Measurements from ENCODE around the gene RECQL5.
"Not testable (repeated sequence)": the region's sequence is repeated elsewhere in the genome, so short reads cannot be mapped to it uniquely, and the experiment has no call there.

RECQL5 gene

GRCh38 chr17:75612906-75613626, 53.9 kb downstream of the RECQL5 start:
- no peak for DNase-seq

GRCh38 chr17:75611851-75612429, 55.0 kb downstream of the RECQL5 start:
- no peak for DNase-seq

- DNase-seq = no peak
Measured at GRCh38 chr17:75610103-75610984, 56.6 kb downstream of the RECQL5 start.

GRCh38 chr17:75607086-75607485, 59.9 kb downstream of the RECQL5 start:
- DNase-seq = no peak

GRCh38 chr17:75605790-75606189, 61.2 kb downstream of the RECQL5 start:
- no peak for DNase-seq

- no peak for DNase-seq
Measured at GRCh38 chr17:75604034-75604695, 62.8 kb downstream of the RECQL5 start.

GRCh38 chr17:75603123-75603522, 63.8 kb downstream of the RECQL5 start:
- no peak for DNase-seq

DNA sequence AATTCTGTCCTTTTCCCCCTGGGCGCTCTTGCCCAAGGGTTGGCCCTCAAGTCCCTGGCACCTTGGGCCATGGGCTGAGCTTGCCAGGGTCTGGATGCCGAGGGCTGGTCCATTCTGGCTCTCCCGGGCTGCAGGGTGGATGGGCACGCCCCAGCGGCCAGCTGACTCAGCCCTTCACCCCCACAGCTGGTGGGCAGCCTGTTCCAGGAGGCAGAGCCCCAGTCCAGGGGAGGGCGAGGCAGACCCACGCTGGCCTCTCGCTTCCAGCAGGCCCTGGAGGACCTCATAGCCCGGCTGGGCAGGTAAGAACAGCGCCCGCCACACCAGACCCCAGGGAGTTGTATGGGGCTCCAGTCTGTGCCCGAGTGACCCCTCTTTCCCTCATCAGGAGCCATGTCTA, 64.3 kb downstream of the RECQL5 start:
- DNase-seq = no peak

DNA sequence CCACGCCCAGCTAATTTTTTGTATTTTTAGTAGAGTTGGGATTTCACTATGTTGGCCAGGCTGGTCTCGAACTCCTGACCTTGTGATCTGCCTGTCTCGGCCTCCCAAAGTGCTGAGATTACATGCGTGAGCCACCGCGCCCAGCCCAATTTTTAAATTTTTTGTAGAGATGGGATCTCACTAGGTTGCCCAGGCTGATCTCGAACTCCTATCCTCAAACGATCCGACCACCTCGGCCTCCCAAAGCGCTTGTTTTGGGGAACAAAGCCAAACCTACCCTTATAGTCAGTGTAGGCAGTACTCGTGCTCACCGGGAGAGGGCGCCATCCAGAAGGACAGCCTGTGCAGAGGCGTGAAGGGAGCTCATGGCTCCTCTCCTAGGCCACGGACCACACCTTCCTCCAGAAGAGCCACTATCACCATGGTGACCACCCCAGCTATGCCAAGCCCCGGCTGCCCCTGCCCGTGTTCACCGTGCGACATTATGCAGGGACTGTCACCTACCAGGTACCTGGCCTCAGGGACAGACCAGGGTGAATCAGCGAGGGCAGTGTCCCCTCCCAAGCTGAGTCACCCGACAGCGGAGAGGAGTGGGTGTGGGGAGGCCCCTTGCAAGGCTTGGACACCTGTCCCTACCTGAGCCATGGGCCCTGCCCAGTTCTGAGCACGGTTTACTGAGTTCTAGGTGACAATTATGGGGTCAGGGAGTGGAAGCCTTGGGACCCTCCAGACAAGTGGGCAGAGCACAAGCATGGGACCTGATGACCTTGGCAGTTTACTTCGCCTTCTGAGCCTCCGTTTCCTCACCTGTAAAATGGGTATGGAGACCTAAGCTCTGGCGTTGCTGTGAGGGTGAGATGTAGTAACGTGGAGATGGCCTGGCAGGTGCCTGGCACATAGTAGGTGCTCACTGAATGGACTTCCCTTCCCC, 65.6 kb downstream of the RECQL5 start:
- DNase-seq = peak; percentile 81

DNA sequence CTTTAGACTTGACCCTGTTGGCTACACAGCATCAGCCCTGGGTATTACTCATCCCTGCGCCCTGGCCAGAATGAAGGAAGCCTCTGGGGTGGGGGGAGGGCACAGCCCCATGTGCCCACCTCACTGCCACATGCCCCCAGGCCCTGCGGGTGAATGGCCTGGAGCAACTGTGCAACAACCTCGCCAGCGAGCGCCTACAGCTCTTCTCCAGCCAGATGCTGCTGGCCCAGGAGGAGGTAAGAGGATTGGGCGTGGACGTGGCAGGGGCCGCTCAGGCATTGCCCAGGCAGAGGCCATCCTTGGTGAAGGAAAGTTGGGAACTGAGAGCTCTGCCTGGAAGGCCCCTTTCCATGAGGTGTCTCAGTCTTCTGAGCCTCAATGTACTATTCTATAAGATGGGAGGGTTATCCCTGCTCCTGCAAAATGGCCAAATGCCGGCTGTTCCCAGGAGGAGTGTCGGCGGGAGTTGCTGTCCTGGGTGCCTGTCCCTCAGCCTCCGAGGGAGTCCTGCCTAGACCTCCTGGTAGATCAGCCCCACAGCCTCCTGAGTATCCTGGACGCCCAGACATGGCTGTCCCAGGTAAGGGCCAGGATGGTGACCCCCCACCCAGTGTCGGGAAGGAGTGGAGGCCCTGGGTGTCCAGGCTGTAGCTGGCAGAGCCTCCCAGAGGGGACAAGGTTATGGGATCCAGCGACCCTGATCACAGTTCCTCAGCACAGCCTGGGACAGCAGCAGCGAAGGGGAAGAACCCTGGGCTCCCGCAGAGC, 70.5 kb downstream of the RECQL5 start:
- DNase-seq = no peak

DNA sequence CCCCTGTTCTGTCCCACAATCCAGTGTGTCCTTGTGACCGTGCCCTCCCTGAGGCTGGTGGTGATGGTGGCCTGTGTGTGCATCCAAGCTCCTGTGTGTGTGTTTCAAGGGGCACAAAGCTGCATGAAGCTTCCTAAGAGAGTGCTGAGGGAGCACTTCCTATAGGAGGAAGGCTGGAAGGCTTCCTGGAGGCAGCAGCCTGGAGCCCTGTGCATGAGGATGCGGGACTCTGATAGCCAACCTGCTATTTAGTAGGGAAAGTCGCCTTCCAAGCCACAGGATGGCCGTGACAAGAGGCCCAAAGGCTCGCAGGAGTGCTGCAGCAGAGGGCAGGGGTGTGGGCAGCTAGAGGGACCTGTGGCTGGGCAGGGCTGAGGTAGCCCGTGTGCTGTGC, 71.0 kb downstream of the RECQL5 start:
- DNase-seq = no peak

- DNase-seq = no peak
Measured at GRCh38 chr17:75595284-75595919, 71.6 kb downstream of the RECQL5 start.

DNA sequence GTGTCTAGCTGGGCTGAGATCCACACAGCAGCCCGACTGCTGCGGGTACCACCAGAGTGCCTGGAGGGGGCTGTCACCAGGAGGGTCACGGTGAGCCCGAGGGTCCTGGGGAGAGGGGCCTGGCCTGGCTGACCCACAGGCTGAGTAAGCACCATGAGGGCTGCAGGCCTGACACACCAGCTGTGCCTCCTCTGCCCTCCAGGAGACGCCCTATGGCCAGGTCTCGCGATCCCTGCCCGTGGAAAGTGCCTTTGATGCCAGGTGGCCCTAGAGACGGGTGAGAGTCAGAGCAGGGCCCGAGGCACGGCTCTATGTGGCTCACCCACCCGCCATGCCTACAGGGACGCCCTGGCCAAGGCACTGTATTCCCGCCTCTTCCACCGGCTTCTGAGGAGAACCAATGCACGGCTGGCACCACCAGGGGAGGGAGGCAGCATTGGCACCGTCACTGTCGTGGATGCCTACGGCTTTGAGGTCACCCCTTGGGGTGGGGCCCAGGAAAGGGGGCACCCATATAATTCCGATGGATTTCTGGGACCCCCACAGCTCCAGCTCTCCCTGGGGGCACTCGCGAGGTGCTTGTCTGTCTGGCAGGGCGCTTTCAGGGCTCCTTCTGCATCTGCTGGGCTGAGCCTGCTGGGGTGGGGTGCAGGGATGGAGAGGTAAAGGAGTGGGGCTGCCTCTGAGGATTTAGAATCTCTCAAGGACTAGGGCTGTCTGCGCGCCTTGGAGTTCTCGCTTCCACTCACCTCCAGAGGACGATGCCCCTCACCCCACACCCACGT, 72.3 kb downstream of the RECQL5 start:
- no peak for DNase-seq

DNA sequence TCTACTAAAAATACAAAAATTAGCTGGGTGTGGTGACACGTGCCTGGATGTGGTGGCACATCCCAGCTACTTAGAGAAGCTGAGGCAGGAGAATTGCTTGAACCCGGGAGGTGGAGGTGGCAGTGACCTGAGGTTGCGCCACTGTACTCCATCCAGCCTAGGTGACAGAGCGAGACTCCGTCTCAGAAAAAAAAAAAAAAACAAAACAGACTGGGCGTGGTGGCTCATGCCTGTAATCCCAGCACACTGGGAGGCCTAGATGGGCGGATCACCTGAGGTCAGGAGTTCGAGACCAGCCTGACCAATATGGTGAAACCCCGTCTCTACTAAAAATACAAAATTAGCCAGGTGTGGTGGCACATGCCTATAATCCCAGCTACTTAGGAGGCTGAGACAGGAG, 73.5 kb downstream of the RECQL5 start:
- not testable (repeated sequence) for DNase-seq

GRCh38 chr17:75592348-75593020, 74.5 kb downstream of the RECQL5 start:
- DNase-seq = no peak

GRCh38 chr17:75591722-75592302, 75.1 kb downstream of the RECQL5 start:
- DNase-seq = no peak

- DNase-seq = no peak
Measured at GRCh38 chr17:75590849-75591721, 75.9 kb downstream of the RECQL5 start.

- DNase-seq = no peak
Measured at GRCh38 chr17:75590314-75590761, 76.6 kb downstream of the RECQL5 start.

Measured in activated CD4-positive, alpha-beta T cell treated with anti-CD3 and anti-CD28 coated beads for 48 hours (primary cell).